ENCODE results near the gene LLGL1.
A peak's percentile ranks its signal among the peaks of the same experiment; 100 is the strongest.

LLGL1 gene

DNA sequence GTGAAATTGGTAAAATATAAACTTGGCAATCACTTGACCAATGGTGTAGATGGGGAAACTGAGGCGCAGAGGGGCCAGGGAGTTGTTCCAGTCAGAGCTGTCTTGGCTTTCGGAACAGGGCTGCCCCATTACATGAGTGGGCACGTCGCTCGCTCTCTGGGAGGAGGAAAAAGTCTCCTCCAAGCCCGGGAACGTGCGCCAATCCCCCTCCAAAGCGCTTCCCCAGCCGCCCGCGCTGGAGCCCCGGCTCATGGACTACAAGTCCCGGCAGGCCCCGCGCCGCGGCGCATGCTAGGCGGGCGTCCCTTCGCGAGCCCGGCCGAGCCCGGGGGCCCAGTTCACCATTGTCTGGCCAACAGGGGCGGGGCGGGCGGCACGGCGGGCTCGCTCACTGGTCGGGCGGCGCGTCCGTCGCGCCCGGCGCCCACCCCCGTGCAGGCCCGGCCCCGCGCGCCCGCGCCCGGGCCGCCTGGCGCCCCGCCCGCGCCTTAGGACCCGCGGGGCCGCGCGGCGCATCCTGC lies at the start of gene LLGL1:
LLGL1 (plus strand) TSS at position 515 of the 521 bp plus-strand sequence. CDS start 48 bp downstream, outside the sequence.
- DNase-seq = peak; percentile 67

DNA sequence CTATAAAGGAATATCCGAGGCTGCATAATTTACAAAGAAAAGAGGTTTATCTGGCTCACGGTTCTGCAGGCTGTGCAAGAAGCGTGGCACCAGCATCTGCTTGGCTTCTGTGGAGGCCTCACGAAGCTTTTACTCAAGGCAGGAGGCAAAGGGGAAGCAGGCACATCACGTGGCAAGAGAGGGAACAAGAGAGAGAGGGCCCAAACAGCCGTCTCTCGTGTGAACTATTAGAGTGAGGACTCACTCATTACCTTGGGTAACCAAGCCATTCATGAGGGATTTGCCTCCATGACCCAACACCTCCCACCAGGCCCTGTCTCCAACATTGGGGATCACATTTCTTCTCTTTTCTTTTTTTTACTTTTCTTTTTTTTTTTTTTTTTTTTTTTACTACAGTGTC lies 49.3 kb upstream of the LLGL1 start:
- no peak for DNase-seq

DNA sequence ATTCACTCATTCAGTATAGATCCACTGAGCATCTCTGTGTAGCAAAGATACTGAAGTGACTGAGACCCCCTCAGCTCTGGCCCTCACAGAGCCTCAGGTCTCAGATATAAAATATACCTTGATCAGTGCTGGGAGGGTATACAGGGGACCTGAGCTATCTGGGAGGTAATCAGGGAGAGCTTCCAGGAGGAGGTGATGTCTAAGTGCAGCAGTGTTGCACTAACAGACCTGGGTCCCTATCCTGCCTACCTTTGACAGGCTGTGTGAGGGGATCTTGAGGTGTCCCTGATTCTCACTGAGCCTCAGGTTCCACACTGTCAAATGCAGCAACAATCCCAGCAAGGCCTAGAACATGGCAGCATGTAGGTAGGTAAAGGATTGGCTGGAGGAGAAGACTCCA lies 48.3 kb upstream of the LLGL1 start:
- no peak for DNase-seq

DNA sequence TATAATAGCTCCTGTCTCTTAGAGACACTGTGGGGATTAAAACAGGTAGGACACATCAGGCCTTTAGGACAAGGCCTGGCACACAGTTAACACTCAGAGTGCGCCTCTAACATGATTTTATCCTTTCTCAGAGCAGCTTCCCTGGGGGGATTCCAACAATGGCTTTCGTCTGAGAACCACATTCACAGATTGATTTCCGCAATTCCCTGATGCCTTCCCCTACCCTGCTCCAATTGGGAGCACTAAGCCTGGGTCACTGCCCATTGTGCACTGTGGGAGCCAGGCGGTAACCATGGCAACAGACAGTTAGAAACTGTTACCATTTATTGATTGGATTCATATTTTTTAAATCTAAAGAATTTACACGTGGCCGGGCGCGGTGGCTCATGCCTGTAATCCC lies 47.7 kb upstream of the LLGL1 start:
- DNase-seq = no peak

DNA sequence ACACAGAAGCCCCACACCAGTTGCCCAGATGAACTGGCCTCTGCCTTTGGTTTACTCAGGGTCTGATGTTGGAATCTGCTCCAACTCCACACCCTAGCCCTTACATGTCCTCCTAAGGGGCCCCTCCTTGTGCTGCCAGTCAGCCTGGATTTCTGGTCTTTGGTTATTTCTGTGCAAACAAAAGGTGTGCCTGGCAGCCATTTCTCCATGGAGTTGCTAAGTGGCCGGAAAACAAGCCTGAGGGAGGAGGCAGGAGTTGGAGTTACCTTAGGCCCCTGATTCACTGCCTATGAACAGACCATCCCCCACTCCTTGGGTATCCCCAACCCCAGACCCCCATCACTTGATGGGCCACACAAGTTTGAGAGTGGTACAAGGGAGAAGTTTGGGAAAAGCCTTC lies 46.2 kb upstream of the LLGL1 start:
- DNase-seq = no peak

DNA sequence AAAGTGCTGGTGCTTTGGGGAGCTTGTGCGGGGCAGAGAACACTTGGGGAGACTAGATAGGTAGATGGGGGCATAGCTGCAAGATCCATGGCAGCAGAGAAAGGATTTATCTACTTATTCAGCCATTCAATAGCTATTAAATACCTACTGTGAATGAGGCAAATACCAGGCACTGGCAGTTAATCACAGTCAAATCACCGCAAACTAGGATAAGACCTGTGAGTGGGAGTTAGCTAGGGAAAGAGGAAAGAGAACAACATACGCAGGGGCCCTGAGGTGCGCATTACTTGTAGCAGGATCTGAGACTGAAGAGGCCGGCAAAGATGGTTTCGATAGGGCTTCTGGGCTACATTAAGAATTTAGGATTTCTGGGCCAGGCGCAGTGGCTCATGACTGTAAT lies 45.6 kb upstream of the LLGL1 start:
- DNase-seq = no peak

DNA sequence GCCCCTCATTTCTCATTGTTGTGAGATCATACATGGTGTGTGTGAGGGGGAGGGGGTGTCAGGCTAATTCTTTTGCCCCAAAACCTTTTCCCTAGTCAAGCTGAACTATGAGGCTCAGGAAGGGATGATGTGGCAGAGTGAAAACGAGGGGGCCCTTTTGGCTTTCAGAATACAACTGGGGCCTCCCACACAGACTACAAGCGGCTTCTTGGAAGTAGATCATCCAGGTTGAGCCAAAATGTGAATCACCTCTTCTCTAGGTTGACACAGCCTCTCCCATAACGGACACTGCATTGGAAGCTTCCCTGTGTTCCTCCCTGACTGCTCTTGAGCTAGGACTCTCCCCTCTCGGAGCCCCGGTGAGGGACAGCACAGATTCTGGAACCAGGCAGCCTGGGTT lies 44.1 kb upstream of the LLGL1 start:
- DNase-seq = no peak

DNA sequence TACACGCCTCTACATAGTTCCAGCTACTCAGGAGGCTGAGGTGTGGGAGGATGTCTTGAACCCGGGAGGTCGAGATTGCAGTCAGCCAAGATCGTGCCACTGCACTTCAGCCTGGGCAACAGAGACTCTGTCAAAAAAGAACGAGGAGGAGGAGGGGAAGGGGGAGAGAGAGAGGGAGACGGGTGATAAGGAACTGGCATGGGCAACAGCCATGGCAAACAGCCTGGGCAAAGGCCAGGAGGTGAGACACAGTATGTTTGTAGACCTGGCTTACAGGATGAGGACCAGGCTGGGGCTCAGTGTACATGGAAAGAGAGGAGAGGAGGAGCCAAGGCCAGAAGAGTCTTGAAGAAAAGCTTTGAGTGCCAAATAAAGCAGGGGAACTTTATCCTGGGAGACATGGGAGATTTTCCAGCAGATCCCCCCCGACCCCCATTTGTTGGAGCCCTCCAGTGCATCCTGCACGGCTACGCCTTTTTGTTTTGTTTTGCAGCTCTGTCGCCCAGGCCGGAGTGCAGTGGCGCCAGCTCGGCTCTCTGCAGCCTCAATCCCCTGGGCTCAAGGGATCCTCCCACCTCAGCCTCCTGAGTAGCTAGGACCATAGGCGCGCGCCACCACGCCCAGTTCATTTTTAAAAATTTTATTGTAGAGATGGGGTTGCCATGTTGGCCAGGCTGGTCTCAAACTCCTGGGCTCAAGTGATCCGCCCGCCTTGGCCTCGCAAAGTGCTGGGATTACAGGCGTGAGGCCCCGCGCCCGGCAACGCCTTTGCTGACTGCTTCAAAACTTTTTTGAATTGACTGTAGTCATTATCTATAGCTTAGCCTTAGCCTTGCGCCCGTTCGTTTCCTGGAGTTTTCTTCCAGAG lies 43.1 kb upstream of the LLGL1 start:
- peak; percentile 4 for DNase-seq

DNA sequence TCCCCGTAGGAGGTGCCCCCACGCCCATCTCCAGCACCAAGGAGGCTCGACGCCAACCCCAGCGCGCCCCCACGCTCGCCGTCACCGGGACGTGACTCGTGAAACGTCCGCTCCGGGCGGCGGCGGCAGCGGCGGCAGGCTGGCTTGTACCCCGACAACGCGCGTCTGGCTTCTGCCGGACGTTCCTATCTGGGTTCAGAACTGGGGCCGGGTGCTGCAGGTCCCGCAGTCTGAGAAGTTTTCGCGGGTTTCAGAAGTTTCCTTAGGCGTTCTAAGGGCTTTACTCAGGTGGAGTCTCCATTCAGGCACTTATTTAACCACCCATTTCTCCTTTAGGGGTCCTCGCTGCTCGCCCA lies 42.5 kb upstream of the LLGL1 start:
- DNase-seq = peak; percentile 19

DNA sequence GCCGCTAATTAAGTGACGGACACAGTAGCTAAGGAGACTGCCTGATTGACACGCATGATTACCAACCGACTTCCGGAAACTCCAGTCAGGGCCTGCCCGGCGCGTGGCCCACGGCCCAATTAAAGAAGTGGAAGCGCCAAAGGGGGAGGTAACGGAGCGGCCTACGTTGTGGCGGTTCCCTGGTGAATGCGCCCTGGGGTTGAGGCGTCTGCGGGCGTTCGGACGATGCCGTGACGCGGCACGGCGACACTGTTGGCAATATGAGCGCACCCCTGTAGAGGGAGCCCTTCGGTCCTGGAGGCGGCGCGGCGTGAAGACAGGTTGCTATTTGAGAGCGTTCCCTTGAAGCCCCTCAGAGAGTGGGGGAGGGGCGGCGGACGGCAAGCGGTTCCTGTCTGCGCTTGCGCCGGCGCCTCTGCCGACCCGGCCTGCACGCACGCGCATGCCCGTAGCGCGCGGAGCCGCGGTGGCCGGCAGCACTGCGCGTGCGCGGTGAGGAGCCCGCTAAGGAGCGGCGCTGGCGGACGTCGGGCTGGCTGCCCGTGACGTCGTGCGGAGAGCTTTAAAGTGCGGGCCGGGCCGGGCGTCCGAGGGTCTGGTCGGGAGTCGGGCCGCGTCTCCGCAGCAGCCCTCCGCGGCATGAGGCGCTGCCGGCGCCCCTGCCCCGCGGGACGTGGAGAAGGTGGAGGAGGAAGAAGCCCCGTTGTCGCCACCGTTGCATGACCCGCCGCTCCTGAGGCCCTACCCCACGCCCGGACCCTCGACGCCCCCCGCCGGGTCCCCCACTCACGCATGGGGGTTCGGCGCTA lies 41.9 kb upstream of the LLGL1 start, which contains the start of gene ALKBH5:
ALKBH5 (plus strand) TSS at position 495 of the 809 bp plus-strand sequence. CDS start 416 bp downstream, outside the sequence.
- DNase-seq = peak; percentile 90

DNA sequence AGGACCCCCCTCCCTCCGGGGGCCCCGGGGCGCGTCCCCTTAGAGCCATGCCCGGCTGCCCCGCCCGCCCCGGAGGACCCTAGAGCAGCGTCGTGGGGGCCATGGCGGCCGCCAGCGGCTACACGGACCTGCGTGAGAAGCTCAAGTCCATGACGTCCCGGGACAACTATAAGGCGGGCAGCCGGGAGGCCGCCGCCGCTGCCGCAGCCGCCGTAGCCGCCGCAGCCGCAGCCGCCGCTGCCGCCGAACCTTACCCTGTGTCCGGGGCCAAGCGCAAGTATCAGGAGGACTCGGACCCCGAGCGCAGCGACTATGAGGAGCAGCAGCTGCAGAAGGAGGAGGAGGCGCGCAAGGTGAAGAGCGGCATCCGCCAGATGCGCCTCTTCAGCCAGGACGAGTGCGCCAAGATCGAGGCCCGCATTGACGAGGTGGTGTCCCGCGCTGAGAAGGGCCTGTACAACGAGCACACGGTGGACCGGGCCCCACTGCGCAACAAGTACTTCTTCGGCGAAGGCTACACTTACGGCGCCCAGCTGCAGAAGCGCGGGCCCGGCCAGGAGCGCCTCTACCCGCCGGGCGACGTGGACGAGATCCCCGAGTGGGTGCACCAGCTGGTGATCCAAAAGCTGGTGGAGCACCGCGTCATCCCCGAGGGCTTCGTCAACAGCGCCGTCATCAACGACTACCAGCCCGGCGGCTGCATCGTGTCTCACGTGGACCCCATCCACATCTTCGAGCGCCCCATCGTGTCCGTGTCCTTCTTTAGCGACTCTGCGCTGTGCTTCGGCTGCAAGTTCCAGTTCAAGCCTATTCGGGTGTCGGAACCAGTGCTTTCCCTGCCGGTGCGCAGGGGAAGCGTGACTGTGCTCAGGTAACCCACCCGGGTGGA lies 41.0 kb upstream of the LLGL1 start:
- DNase-seq = peak; percentile 2

DNA sequence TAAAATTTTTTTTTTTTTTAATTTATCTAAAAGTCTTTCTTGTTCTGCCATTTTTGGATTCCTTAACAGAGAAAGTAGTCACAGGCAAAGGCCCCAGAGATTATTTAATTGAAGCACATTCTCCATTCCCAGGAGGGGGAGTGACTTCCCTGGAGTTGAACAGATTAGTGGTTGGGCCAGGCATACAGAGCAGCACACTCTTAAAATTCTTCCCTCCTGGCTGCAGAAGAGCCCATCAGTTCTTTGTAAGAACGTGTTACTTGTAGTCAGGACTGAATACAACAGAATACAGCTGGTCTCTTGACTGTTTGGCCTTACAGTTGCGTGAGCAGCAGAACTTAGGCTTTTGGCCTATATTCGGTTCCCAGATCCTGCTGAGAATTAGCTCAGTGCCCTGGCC lies 40.0 kb upstream of the LLGL1 start:
- no peak for DNase-seq

DNA sequence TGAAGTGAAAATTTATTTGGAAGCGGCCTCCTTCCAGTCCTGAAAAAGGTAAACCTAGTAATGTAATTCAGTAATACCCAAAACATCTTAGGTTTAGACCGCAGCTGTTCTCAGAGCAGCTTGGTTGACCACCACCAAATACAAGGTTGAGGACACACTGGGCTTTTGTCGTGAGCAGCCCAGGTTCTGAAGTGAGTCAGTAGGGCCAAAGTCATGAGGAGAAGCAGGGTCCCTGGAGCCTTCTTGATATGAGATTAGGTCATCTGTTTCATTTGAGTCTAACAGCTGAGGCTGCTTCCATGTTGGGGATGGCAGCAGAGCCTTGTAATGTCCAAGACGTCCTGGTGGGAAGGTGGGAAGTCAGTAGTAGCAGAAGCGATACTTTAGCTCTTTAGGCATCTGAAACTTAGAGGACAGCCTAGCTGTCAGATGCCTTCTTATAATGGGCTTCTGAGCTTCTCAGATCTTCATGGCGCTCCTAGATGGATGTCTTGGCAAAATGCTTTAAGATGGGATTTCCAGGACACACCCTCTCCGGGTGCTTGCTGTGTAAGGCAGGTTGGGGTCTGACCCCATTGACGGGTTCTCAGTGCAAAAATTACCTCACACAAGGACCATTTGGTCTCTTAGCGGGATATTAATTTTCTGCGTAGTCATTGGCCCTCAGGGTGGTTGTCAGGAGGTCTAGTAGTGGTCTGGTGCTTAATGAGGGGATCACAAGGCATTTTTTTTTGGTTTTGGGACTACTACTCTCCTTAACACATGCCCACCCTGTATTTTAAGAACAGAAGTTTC lies 39.4 kb upstream of the LLGL1 start:
- DNase-seq = no peak

DNA sequence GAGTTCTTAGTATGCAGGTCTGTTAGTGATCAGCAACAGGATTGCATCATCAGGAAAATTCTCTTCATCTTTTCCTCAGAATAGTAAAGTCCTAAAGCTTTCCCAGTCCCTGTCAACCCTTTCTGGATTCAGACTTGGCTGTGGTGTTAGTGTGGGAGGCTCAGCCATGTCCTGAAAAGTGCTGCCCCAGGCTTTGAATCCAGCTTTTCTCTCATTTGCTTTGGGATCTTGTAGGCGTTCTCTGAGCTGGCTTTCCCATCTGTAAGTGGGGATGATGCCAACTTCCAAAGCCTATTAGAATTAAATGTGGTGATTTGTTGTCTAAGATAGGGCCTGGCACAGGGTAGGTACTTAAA lies 38.8 kb upstream of the LLGL1 start:
- DNase-seq = no peak

DNA sequence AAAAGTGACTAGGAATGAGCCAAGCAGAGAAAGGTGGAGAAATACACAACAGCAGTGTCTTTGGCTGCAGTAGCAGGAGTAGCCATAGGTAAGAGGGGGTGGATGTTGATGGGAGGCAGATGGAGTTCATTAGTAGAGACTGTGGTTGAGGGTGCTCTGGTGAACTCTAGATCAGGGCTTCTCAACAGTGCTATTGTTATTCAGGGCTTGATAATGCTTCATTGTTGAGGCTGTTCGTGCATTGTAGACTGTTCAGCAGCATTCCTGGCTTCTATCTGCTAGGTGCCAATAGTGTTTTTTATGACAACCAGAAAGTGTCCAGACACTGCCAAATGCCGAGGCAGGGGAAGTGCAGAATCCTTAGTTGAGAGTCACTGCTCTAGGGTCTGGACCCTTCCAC lies 38.2 kb upstream of the LLGL1 start:
- no peak for DNase-seq

DNA sequence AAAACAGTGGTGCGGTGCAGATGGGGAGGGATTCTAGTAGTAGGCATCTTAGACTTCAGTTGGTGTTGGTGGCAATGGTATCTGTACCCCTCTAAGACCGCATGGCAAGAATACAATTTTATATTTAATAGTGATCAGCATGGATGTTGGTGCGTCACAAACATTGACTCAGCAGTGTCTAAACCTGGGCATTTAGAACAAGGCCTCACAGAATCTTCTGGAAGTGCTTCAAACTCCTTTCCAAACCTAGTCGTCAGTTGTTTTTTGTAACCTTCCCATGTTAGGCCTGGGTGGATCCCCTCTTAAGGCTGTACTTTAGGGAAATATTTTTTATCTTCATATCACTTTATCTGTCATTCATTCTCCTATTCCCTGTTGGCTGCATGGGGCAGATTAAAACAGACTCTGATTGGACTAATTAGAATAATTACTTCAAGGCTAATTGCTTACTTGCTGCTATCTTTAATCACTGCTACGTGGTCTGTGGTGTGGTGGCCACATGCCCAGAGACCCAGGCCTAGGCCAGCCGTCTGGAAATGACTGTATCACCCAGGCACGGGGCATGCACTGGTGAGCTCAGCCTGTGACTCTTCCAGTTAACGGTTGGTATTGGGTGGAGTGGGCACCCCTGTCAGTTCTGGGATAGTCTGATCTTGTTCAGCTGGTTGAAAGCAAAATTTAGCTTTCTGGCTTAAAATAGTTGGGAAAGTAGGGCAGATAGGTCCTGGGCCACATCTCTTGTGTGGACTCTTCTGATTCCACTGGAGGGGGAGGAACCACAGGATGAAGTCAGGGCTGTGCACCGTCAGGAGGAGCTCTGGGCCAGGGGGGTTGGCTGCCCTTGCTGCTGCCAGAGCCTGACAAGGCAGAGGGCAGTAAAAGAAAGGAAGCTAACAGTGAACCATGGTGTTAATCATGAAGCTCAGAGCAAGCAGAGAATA lies 37.3 kb upstream of the LLGL1 start:
- DNase-seq = no peak

DNA sequence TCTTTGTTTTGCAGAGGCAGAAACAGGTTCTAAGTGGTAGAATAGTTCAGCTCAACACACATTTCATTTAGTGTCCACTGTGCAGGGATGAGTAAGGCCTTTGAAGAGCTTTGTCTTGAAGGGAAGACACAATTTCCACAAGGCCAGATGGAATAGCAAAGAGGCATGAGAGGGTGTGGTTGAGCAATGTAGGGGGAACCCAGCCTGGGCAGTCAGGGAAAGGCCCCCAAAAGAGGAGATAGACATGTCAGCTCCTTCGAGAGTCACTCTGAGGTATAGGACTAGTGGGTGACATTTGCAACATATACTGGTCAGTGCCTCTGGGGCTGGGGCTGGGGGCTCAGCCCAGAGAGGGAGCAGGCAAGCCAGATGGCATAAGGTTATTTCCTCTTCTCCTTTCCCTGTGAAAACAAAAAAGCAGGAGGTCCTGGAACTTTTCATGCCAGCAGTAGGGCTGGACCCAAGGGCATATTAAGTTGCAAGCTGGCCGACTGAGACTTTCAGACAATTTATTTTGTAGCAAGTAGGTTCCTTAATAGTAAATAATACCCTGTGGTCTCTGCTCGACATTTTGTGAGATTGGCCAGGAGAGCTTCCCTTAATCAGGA lies 34.7 kb upstream of the LLGL1 start:
- DNase-seq = no peak

DNA sequence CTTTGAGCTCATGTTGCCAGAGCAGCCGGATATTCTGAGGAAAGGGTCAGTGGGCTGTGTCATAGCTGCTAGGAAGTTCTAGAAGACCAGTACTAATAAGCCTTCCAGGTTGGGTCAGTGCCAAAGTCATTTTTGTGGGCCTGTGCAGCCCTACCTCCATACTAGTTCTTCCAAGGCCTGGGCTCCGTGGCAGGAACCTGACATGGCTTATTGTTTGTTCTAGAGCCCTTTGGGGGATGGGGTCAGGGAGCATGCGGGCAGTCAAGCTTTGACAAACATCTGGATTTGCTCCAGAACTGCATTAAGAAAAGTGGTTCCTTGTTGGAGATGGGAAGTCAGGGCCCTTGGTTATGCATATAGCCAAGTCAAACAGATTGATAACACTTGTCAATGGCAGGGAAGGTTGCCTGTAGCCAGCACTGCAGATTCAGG lies 34.2 kb upstream of the LLGL1 start:
- DNase-seq = peak; percentile 45

DNA sequence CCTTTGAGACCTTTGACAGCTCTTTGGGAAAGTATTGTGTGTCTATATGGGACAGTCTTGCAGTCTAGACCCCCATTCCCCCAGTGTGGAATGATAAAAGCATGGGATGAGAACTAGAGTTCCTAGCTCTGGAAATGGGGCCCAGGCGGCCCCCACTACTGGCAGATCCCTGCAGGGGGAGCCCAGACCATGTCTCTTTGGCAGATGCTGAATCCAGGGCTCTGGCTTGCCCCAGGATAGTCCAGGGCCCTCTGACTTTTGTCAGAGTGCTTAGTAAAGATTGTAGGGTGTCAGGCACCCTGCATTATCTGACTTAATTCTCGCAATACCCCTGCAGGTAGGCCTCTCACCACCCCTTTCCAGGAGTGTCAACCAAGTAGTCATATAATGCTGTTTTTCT lies 33.5 kb upstream of the LLGL1 start:
- DNase-seq = no peak

DNA sequence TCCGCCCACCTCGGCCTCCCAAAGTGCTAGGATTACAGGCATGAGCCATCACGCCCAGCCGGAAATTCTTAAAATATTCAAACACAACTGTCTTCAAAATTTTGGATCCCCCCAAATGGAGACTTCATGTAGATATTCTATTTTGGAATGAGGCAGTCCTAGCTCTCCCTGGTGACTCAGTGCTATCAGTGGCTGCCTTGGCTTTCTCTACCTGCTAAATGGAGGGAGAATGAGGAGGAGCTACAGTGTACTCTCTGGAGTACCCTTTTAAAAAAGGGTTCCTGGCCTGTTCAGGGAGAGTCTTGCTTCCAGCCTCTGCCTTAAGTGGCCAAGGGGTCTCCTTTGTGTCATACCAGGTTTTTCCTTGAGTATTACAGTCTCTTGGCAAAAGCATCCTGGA lies 31.0 kb upstream of the LLGL1 start:
- DNase-seq = no peak
